Kidney epithelial cell (primary cell): ENCODE results near the gene COBLL1. TPM values are rescaled to one million over a fixed set of nuclear protein-coding genes. Genes with fewer than 3 reads are reported as not detected.

Experiments used
- DNase-seq: peaks from one replicate; pipeline ENCODE4 v3.0.0-alpha.2; 2010; ENCODE audit warnings: low read depth
- H3K27me3 ChIP-seq: 2 replicates; pipeline ENCODE4 v1.6.0; 2011; ENCODE audit warnings: low read length; ENCODE audit not compliant: control insufficient read depth, insufficient read depth
- H3K36me3 ChIP-seq: 2 replicates; pipeline ENCODE4 v1.5.1; 2011; ENCODE audit warnings: low read length; ENCODE audit not compliant: control insufficient read depth, insufficient read depth
- H3K4me3 ChIP-seq: 2 replicates; pipeline ENCODE4 v1.5.1; 2011; ENCODE audit warnings: low read depth, mild to moderate bottlenecking, control low read depth, low read length
- total RNA-seq: library from RNA; depleted of rRNA; stranded (reverse); fragments of >200 nt; gene quantifications from 2 replicates; pipeline ENCODE4 v1.2.3, GENCODE V29; 2015
- TF ChIP-seq, protein P1 (sequence below): IDR thresholded peaks from 2 replicates; pipeline ENCODE4 v1.5.1; 2011; ENCODE audit warnings: mild to moderate bottlenecking, moderate library complexity, low read length, control low read depth, inconsistent platforms; ENCODE audit not compliant: insufficient read depth, poor library complexity, severe bottlenecking

COBLL1 gene
- total RNA-seq, 1 donor from 2014 or later, result 57.2 TPM

DNA sequence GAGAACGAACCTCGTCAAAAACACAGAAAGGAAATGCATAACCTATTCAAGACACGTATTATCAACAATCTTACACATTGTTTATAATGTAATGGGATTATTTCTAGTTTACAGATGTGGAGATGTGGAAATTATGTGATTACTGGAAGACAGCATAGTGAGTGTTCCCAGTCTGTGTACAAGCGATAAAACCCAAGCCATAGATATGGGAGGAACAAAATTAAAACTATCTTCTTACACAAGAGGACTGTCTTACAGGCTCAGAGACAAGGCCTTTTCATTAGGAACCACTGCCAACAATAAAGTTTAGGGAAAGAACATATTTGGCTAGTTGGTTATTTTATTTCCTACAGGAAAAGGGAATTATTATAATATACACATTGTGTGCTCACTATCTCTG lies 20.3 kb downstream of the COBLL1 start:
- Histone ChIP-seq H3K27me3 (no peaks in the 10 kb centered on the region), H3K36me3 (no peaks in the 10 kb centered on the region), H3K4me3 (no peak overlapping the region)
- TF ChIP-seq, protein P1, sequence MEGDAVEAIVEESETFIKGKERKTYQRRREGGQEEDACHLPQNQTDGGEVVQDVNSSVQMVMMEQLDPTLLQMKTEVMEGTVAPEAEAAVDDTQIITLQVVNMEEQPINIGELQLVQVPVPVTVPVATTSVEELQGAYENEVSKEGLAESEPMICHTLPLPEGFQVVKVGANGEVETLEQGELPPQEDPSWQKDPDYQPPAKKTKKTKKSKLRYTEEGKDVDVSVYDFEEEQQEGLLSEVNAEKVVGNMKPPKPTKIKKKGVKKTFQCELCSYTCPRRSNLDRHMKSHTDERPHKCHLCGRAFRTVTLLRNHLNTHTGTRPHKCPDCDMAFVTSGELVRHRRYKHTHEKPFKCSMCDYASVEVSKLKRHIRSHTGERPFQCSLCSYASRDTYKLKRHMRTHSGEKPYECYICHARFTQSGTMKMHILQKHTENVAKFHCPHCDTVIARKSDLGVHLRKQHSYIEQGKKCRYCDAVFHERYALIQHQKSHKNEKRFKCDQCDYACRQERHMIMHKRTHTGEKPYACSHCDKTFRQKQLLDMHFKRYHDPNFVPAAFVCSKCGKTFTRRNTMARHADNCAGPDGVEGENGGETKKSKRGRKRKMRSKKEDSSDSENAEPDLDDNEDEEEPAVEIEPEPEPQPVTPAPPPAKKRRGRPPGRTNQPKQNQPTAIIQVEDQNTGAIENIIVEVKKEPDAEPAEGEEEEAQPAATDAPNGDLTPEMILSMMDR, result no peak
- no peak for DNase-seq

DNA sequence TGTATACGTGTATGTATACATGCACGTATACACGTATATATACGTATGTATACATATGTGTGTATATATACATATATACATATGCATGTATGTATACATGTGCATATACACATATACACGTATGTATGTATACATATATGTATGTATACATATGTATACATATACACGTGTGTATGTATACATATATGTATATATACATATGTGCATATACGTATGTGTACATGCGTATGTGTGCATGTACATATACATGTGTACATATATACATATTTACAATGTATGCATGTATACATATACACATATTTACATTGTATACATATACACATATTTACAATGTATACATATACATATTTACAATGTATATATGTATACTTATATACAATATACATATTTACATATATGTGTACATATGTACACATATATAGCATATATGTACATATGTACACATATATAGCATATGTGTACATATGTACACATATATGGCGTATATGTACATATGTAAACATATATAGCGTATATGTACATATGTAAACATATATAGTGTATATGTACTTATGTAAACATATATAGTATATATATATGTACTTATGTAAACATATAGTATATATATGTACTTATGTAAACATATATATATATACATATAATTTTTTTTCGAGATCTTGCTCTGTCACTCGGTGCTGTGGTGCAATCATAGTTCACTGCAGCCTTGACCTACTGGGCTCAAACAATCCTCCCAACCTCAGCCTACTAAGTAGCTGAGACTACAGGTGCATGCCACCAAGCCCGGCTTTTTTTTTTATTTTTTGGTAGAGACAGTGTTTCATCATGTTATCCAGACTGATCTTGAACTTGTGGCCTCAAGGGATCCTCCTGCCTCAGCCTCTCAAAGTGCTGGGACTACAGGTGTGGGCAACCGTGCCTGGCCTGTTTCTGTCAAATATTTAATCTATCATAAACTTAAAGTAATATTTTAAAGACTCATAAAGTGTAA lies 23.2 kb downstream of the COBLL1 start:
- DNase-seq, result no peak
- no peaks in the 10 kb centered on the region for H3K27me3 ChIP-seq
- no peak overlapping the region for H3K4me3 ChIP-seq
- no peaks in the 10 kb centered on the region for H3K36me3 ChIP-seq
- TF ChIP-seq, protein P1, result no peak

DNA sequence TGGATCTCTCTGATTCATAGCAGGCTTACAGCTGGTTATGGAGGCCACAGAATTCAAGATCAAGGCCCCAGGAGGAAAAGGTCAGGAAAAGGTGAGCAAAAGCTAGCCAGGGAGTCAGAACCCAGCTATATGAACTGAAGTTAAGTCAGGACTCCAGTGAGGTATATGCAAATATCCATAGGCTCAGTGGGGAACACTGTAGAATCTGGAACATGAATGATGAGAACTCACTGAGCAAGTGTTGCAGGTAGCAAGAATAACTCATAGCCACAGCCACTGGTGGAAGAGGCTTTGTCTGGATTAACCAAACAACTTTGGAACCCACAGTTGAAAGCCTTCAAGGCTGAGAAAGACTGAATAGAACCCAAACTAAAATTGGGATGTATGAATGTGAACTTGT lies 24.7 kb downstream of the COBLL1 start:
- DNase-seq, result no peak
- Histone ChIP-seq H3K36me3 (no peaks in the 10 kb centered on the region), H3K4me3 (no peak overlapping the region), H3K27me3 (no peaks in the 10 kb centered on the region)
- TF ChIP-seq, protein P1, result no peak

DNA sequence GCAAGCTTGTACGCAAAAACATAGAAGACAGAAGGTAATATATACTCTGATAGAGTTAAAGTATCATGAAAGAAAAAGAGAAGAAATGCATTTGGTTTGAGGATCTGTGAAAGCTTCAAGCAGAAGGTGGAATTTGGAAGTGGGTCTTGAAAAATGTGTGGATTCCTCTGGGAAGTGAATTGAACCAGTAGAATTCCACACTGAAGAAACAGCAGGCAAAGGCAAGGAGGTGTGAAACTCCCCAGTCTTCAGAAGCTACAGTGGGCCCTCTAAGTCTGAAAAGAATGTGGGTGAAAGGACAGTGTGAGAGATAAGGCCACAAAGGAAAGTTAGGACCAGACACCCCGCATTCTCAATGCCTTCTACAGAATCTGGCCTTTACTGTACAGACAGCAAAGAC lies 25.6 kb downstream of the COBLL1 start:
- Histone ChIP-seq H3K4me3 (no peak overlapping the region), H3K36me3 (no peaks in the 10 kb centered on the region)
- DNase-seq, result no peak

DNA sequence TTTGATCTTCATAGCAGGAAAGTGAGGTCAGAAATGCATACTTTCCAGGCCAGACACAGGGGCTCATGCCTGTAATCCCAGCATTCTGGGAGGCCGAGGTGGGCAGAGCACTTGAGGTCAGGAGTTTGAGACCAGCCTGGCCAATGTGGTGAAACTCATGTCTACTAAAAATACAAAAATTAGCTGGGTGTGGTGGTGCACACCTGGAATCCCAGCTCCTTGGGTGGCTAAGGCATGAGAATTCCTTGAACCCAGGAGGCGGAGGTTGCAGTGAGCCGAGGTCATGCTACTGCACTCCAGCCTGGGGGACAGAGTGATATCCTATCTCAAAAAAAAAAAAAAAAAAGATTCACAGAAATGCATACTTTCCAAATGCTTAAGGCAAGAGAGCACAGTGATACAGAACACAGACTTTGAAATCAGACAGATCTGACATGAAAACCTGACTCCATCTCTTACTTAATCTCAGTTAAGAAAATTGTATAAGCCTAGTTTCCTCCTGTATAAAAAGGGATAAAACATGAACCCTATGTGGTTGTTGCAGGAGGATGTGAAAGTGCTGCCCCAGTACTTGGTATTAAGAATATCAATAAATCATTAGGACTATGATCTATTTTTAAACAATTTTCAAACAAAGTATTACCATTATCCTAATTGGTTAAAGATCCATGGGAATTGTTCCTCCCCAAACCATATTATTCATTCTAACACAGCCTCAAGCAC lies 26.4 kb downstream of the COBLL1 start:
- H3K27me3 ChIP-seq, result no peaks in the 10 kb centered on the region

More for the DNA sequence above, 25.6 kb downstream of the COBLL1 start:
- TF ChIP-seq, protein P1, result no peak
- no peaks in the 10 kb centered on the region for H3K27me3 ChIP-seq

More for the DNA sequence above, 26.4 kb downstream of the COBLL1 start:
- TF ChIP-seq, protein P1, result no peak
- no peak for DNase-seq
- no peaks in the 10 kb centered on the region for H3K36me3 ChIP-seq
- no peak overlapping the region for H3K4me3 ChIP-seq
